CD4-positive, alpha-beta T cell (primary cell): ENCODE results near the gene YBX2. TPM values are rescaled to one million over a fixed set of nuclear protein-coding genes. Genes with fewer than 3 reads are reported as not detected.

Experiments
- ATAC-seq: fragments of 200-7000 bp; cut with Tn5 transposase; one replicate; pipeline ENCODE4 v1.10.0; 2022; ENCODE audit warnings: mild to moderate bottlenecking; ENCODE audit not compliant: poor library complexity
- CTCF ChIA-PET: fragments of 350-600 bp; sonication (Branson Sonifier 250); formaldehyde crosslinking; loops from one replicate; lab custom pipeline; 2021; ENCODE audit warnings: antibody characterized with exemption, inconsistent platforms; lab: Charles Lee
- POLR2A ChIA-PET: fragments of 350-600 bp; sonication (Branson Sonifier 250); formaldehyde crosslinking; loops from one replicate; lab custom pipeline; 2021; ENCODE audit warnings: antibody characterized with exemption, inconsistent platforms; lab: Charles Lee
- DNase-seq, 14 experiments: peaks; one replicate each; pipeline ENCODE4 v3.0.0-alpha.2; 2013 to 2020; ENCODE audit warnings: mixed read lengths in 2 of 14
- H3K27ac ChIP-seq, 2 donors: one replicate each; pipeline versions ENCODE4 v1.5.1 to v1.7.0; 2013; ENCODE audit warnings: low read length in 2 of 2, low read depth in 1 of 2, mild to moderate bottlenecking in 1 of 2
- H3K27me3 ChIP-seq, 2 experiments: 1 replicate in 1 of 2; 2 replicates in 1 of 2; pipeline versions ENCODE4 v1.6.1 to v1.7.0; 2013; ENCODE audit warnings: low read length in 2 of 2, control low read depth in 1 of 2, mild to moderate bottlenecking in 1 of 2, moderate library complexity in 1 of 2; ENCODE audit not compliant: insufficient read depth in 2 of 2, control insufficient read depth in 1 of 2
- H3K36me3 ChIP-seq: one replicate; pipeline ENCODE4 v1.6.1; 2013; ENCODE audit warnings: low read length, control low read depth; ENCODE audit not compliant: insufficient read depth
- H3K4me1 ChIP-seq: one replicate; pipeline ENCODE4 v1.6.1; 2013; ENCODE audit warnings: low read length, control low read depth; ENCODE audit not compliant: insufficient read depth
- H3K4me3 ChIP-seq: one replicate; pipeline ENCODE4 v1.5.1; 2013; ENCODE audit warnings: mild to moderate bottlenecking, low read length, moderate library complexity
- H3K9me3 ChIP-seq, 2 experiments: 1 replicate in 1 of 2; 2 replicates in 1 of 2; pipeline versions ENCODE4 v1.6.1 to v1.7.0; 2013; ENCODE audit warnings: low read length in 2 of 2, mild to moderate bottlenecking in 2 of 2, control low read depth in 1 of 2, moderate library complexity in 1 of 2; ENCODE audit not compliant: control insufficient read depth in 1 of 2, insufficient read depth in 1 of 2
- H3K27ac Mint-ChIP-seq: one replicate; pipeline ENCODE4 v1.8.0; 2020; ENCODE audit warnings: mixed read lengths
- H3K27me3 Mint-ChIP-seq: one replicate; pipeline ENCODE4 v1.8.0; 2021; ENCODE audit warnings: mixed read lengths
- H3K36me3 Mint-ChIP-seq: one replicate; pipeline ENCODE4 v1.8.0; 2021; ENCODE audit warnings: low read depth, mixed read lengths
- H3K4me1 Mint-ChIP-seq: one replicate; pipeline ENCODE4 v1.8.0; 2021; ENCODE audit warnings: low read depth, mixed read lengths
- H3K4me3 Mint-ChIP-seq: one replicate; pipeline ENCODE4 v1.8.0; 2020; ENCODE audit warnings: mild to moderate bottlenecking, mixed read lengths
- H3K9me3 Mint-ChIP-seq: one replicate; pipeline ENCODE4 v1.8.0; 2020; ENCODE audit warnings: mixed read lengths
- intact Hi-C, 2 experiments: fragments of 100-400 bp; cut with DNase I in 1 of 2; cut with micrococcal nuclease in 1 of 2; formaldehyde crosslinking; loops; one replicate each; pipeline versions ENCODE4 v1.15.1 to v1.9.0; 2023 to 2025; cut with DNase I, micrococcal nuclease
- total RNA-seq, 174 experiments: library from RNA in 2 of 174; stranded (reverse) in 2 of 174; gene quantifications; one replicate each; pipeline ENCODE4 v1.2.3 and lab custom pipeline; 2021 to 2026
- TF ChIP-seq, protein P1 (sequence below): fragments of 200-600 bp; IDR thresholded peaks from one replicate; pipeline ENCODE4 v1.8.0; 2022; ENCODE audit warnings: antibody characterized with exemption, mild to moderate bottlenecking

YBX2 gene
- total RNA-seq, 2 experiments from 2014 or later = 0.56 TPM; not detected in 1

DNA sequence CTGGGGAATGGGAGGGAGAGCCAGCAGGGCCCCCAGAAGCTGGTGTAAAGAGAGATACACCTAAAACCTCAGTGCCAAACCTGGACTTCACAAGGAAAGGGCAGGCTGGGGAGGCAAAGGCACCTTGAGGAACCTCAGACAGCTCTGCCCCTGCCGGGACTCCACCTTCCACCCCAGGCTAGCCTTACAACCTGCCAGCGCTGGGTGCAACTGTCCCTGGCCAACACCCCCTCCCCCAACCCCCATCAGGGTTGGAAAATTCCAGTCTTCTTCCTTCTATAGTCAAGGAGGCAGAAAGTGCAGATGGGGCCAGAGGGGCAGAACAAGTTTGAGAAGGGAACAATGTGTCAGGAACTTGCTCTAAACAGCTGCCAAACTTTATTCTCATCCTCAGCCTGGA lies 2.2 kb downstream of the YBX2 start:
- no peak overlapping the region for H3K4me3 ChIP-seq
- ChIA-PET POLR2A (no interaction called here), CTCF (no interaction called here)
- peaks cover 19% of the 10 kb centered on the region for H3K4me1 Mint-ChIP-seq
- ATAC-seq (no peak), DNase-seq (no peak)
- H3K9me3 Mint-ChIP-seq = no peaks in the 10 kb centered on the region
- H3K36me3 ChIP-seq = no peaks in the 10 kb centered on the region
- intact Hi-C loops = loop anchor here in 1 of 2 experiments (5.0 kb wide), 1 partner anchor 245 kb away; no protein-coding TSS in a partner anchor
- no peak overlapping the region for H3K27ac ChIP-seq
- H3K27ac Mint-ChIP-seq = no peak overlapping the region
- no peak overlapping the region for H3K4me3 Mint-ChIP-seq
- H3K9me3 ChIP-seq = no peaks in the 10 kb centered on the region
- peaks cover 32% of the 10 kb centered on the region for H3K4me1 ChIP-seq
- H3K27me3 ChIP-seq = peaks cover 14 to 21% of the 10 kb centered on the region in 2 experiments
- H3K27me3 Mint-ChIP-seq = peaks cover 49% of the 10 kb centered on the region
- TF ChIP-seq, protein P1, sequence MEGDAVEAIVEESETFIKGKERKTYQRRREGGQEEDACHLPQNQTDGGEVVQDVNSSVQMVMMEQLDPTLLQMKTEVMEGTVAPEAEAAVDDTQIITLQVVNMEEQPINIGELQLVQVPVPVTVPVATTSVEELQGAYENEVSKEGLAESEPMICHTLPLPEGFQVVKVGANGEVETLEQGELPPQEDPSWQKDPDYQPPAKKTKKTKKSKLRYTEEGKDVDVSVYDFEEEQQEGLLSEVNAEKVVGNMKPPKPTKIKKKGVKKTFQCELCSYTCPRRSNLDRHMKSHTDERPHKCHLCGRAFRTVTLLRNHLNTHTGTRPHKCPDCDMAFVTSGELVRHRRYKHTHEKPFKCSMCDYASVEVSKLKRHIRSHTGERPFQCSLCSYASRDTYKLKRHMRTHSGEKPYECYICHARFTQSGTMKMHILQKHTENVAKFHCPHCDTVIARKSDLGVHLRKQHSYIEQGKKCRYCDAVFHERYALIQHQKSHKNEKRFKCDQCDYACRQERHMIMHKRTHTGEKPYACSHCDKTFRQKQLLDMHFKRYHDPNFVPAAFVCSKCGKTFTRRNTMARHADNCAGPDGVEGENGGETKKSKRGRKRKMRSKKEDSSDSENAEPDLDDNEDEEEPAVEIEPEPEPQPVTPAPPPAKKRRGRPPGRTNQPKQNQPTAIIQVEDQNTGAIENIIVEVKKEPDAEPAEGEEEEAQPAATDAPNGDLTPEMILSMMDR = no peak
- H3K36me3 Mint-ChIP-seq = no peaks in the 10 kb centered on the region

DNA sequence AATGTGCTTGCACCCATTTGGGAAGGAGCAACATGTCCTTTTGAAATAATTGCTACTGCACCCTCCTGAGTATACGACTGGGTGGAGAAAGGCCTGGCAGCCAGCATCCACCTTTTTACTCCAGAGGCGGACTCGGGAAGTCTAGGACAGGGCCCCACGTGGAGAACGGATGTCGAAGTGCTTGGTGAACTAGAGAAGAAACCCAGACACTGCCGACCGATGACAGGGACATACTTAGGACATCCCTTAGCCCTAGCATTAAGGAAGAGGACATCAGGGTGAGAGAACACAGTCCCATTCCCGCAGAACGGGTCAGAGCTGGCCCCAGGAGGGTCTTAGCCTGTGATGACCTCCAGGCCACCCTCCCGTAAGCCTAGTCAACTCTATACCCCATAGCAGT lies 3.8 kb downstream of the YBX2 start:
- peaks cover 10 to 21% of the 10 kb centered on the region in 2 experiments for H3K27me3 ChIP-seq
- no peaks in the 10 kb centered on the region for H3K9me3 ChIP-seq
- Mint-ChIP-seq H3K27me3 (peaks cover 49% of the 10 kb centered on the region), H3K9me3 (no peaks in the 10 kb centered on the region), H3K36me3 (no peaks in the 10 kb centered on the region), H3K4me1 (peaks cover 15% of the 10 kb centered on the region), H3K27ac (no peak overlapping the region), H3K4me3 (no peak overlapping the region)
- H3K36me3 ChIP-seq = no peaks in the 10 kb centered on the region
- intact Hi-C loops = loop anchor here in 1 of 2 experiments (5.0 kb wide), 1 partner anchor 243 kb away; no protein-coding TSS in a partner anchor
- TF ChIP-seq, protein P1 = no peak
- DNase-seq (no peak), ATAC-seq (no peak)
- peaks cover 20% of the 10 kb centered on the region for H3K4me1 ChIP-seq
- H3K4me3 ChIP-seq = no peak overlapping the region
- POLR2A ChIA-PET = no interaction called here
- H3K27ac ChIP-seq = no peak overlapping the region
- CTCF ChIA-PET = no interaction called here

DNA sequence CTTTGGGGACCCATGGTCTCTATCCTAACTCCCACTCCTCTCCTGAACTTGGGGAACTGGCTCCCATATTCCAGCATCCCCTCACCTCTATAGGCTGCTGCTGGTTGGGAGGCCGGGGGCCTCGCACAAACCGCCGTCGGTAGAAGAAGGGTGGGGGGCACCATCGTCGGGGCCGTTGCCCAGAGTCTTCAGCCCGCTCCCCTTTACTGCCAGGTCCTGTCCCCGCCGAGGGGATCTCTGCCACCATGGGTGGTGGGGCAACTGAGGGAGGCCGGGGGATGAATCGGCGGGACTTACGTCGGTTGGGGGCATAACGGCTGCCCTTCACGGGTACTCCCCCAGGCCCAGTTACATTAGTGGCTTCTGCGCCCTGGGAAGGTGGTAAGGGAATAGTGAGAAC lies 4.3 kb downstream of the YBX2 start:
- ChIA-PET POLR2A (no interaction called here), CTCF (no interaction called here)
- Mint-ChIP-seq H3K36me3 (no peaks in the 10 kb centered on the region), H3K9me3 (no peaks in the 10 kb centered on the region), H3K4me1 (peaks cover 10% of the 10 kb centered on the region), H3K27me3 (peaks cover 45% of the 10 kb centered on the region), H3K27ac (no peak overlapping the region), H3K4me3 (no peak overlapping the region)
- no peak overlapping the region for H3K4me3 ChIP-seq
- ATAC-seq (no peak), DNase-seq (no peak)
- no peaks in the 10 kb centered on the region for H3K36me3 ChIP-seq
- intact Hi-C loops = loop anchor here in 1 of 2 experiments (5.0 kb wide), 1 partner anchor 243 kb away; no protein-coding TSS in a partner anchor
- H3K27me3 ChIP-seq = peaks cover 6 to 17% of the 10 kb centered on the region in 2 experiments
- TF ChIP-seq, protein P1 = no peak
- H3K27ac ChIP-seq = no peak overlapping the region
- H3K4me1 ChIP-seq = peaks cover 15% of the 10 kb centered on the region
- no peaks in the 10 kb centered on the region for H3K9me3 ChIP-seq
